ENCODE measurements around the gene CIAPIN1. TPM values are rescaled to one million over a fixed set of nuclear protein-coding genes. Genes with fewer than 3 reads are reported as not detected.

Gene CIAPIN1
- total RNA-seq, 4 donors from 2014 or later = 30.5 to 42.9 (median 33.5) TPM

DNA sequence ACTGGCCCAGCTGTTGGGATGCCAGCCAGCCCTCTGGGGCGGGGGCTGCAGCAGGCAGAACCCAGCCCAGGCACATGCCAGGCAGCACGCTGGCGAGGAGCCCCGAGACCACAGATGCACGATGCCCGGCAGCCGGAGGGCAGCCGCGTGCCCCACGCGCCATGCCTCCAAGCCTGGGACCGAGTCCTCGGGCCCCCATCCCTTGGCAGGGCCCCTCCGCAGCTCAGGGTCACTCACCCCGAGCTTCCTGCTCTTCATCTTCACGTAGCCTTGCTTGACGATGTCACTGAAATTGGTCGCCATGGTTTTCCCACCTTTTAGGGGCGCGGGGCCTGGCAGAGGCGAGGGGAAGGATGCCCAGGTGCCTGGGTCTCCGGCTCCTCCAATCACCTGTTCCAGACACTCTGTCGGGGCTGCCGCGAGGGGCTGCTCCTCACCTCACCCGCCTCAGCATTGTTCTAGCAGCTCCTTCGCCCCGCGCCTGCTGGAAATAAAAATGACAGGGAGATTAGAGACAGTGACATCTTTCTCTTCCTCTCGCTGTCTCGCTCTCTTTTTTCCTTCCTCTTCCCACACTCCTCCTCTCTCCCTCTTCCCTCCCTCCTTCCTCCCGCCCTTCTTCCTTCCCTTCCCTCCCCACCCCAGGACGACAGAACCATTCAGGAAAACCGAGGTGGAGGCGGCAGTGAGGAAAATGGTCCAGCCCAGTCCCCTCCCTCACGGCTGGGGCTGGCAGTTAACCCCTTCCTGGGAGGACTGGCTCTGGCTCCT is 32.2 kb upstream of the CIAPIN1 start:
- peak overlapping the region; percentile 18 to 62 (median 40) for H3K4me3 ChIP-seq

DNA sequence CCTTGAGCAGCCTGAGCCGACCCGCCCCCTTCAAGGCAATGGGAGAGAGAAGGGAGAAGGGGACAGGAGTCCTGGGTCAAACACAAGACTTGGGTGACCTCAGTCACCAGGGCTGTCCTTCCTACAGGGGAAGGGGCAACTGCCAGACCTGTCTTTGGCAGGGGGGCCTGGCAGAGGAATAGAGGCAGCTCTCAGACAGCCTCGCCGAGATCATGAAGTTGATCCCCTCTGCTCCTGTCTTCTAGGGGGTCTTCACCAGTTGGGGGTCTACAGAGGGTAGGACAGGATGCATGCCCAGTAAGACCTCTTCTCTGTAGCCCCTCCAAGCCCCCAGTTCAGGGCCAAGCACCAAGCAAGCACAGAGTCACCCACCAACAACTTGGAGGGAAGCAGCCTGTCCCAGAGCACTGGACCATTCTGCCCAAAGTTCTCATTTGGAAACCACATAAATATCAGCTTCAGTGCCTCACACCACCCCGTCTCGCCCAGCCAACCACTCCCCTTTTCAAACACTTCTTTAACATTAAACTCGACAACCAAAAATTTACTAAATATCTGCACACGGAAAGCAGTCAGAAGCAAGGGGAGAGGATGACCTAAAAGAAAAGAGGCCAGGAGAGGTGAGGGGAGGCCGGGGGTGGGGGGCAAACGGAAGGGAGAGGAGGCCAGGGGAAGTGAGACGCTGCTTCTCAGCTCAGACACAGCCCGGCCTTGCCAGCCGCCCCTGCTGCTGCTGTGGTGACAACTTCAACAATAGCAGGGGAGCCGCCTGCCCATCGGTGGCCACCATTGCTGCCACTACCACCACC is 31.4 kb upstream of the CIAPIN1 start:
- H3K27ac ChIP-seq = peak overlapping the region in 3 of 4 donors; percentile 5 to 49 (median 31)
- no peaks in the 10 kb centered on the region for H3K9me3 ChIP-seq
- 53 to 62% methylated on average over 8 to 9 of the region's 15 CpGs for WGBS, 2 donors
- peaks cover 23 to 52% (median 27%) of the 10 kb centered on the region in 3 donors for H3K4me1 ChIP-seq
- TF ChIP-seq POLR2A (IDR thresholded peaks at IDR 0.05) = no peak
- TF ChIP-seq CTCF (IDR thresholded peaks at IDR 0.05) = no peak
- H3K36me3 ChIP-seq = peaks cover 0 to 52% (median 0%) of the 10 kb centered on the region in 3 donors
- DNase-seq = no peak
- peak overlapping the region; percentile 18 to 62 (median 40) for H3K4me3 ChIP-seq
- H3K27me3 ChIP-seq = no peaks in the 10 kb centered on the region
- intact Hi-C loops (cut with DNase I) = loop anchor here (10.0 kb wide), 1 partner anchor 46 kb away; no protein-coding TSS in a partner anchor

More for the DNA sequence above, 32.2 kb upstream of the CIAPIN1 start:
- H3K27ac ChIP-seq = peak overlapping the region in 3 of 4 donors; percentile 5 to 77 (median 31)
- peaks cover 0 to 44% (median 0%) of the 10 kb centered on the region in 3 donors for H3K36me3 ChIP-seq
- no peaks in the 10 kb centered on the region for H3K27me3 ChIP-seq
- H3K4me1 ChIP-seq = peaks cover 28 to 60% (median 29%) of the 10 kb centered on the region in 3 donors
- H3K9me3 ChIP-seq = no peaks in the 10 kb centered on the region
- 28 to 31% methylated on average over 7 to 30 of the region's 36 CpGs for WGBS, 2 donors
- intact Hi-C loops (cut with DNase I) = loop anchor here (10.0 kb wide), 1 partner anchor 45 kb away; no protein-coding TSS in a partner anchor
- no peak for DNase-seq
- no peak for TF ChIP-seq CTCF (IDR thresholded peaks at IDR 0.05)
- TF ChIP-seq POLR2A (IDR thresholded peaks at IDR 0.05) = no peak

- Histone ChIP-seq H3K4me3 (no peak overlapping the region), H3K4me1 (peaks cover 23 to 52% (median 27%) of the 10 kb centered on the region in 3 donors)
- 65 to 73% methylated on average over 2 to 4 of the region's 9 CpGs for WGBS, 2 donors
These were observed 30.5 kb upstream of the CIAPIN1 start for GRCh38 chr16:57477531-57478202.

More at GRCh38 chr16:57477531-57478202, 30.5 kb upstream of the CIAPIN1 start:
- intact Hi-C loops (cut with DNase I) = loop anchor here (10.0 kb wide), 1 partner anchor 47 kb away; no protein-coding TSS in a partner anchor
- H3K36me3 ChIP-seq = peaks cover 0 to 61% (median 8%) of the 10 kb centered on the region in 3 donors
- DNase-seq = no peak
- H3K27me3 ChIP-seq = no peaks in the 10 kb centered on the region
- TF ChIP-seq CTCF (IDR thresholded peaks at IDR 0.05) (no peak), POLR2A (IDR thresholded peaks at IDR 0.05) (no peak)
- no peak overlapping the region for H3K27ac ChIP-seq
- H3K9me3 ChIP-seq = no peaks in the 10 kb centered on the region

Data from esophagus squamous epithelium (tissue), 5 donors.